HepG2 (cell line): ENCODE measurements around the gene SH3BGRL2. TPM values are rescaled to one million over a fixed set of nuclear protein-coding genes. Genes with fewer than 3 reads are reported as not detected.

Source experiments
- ATAC-seq: fragments of 200-7000 bp; cut with Tn5 transposase; 3 replicates; pipeline ENCODE4 v1.9.1; 2020; ENCODE audit warnings: mild to moderate bottlenecking, moderate library complexity
- BruUV-seq: library from RNA; stranded (reverse); fragments of 400-500 nt; replicated peaks from 2 replicates; lab custom pipeline; 2021; lab: Mats Ljungman, UMichigan
- CTCF ChIA-PET: fragments of 300-600 bp; formaldehyde crosslinking; extraction: SDS; loops from one replicate; lab custom pipeline; 2021; ENCODE audit warnings: low total read pairs, inconsistent platforms, low intra/inter-chr PET ratio; lab: Yijun Ruan, JAX
- POLR2A ChIA-PET: fragments of 350-600 bp; sonication (Branson Sonifier 250); formaldehyde crosslinking; loops from one replicate; lab custom pipeline; 2020; ENCODE audit warnings: antibody characterized with exemption, inconsistent platforms; lab: Yijun Ruan, JAX
- DNase-seq: peaks from one replicate; pipeline ENCODE4 v3.0.0-alpha.2; 2015; ENCODE audit warnings: low spot score
- FAIRE-seq: peaks from 3 replicates; lab custom pipeline; 2011; peaks lifted over from hg19 to GRCh38; lab: Jason Lieb, UNC
- H2AFZ ChIP-seq: one replicate; pipeline ENCODE4 v1.6.1; 2011; ENCODE audit warnings: low read length, inconsistent platforms
- H3K27ac ChIP-seq: fragments of 300-600 bp; 3 replicates; pipeline ENCODE4 v1.8.0; 2011; ENCODE audit warnings: mixed run types, mild to moderate bottlenecking, mixed read lengths, low read length, inconsistent platforms; ENCODE audit not compliant: insufficient read depth; ENCODE audit errors: extremely low read length
- H3K27me3 ChIP-seq, 2 experiments: fragments of 200-600 bp in 1 of 2; 2 replicates in 1 of 2; 3 replicates in 1 of 2; pipeline versions ENCODE4 v1.6.0 to v1.8.0; 2011; ENCODE audit warnings: low read length in 2 of 2, mild to moderate bottlenecking in 2 of 2, moderate library complexity in 2 of 2, inconsistent platforms in 1 of 2; ENCODE audit not compliant: insufficient read depth in 2 of 2, control insufficient read depth in 1 of 2
- H3K36me3 ChIP-seq, 2 experiments: fragments of 200-600 bp in 1 of 2; replicated peaks in 1 of 2; 2 replicates in 1 of 2; 3 replicates in 1 of 2; pipeline versions ENCODE4 v1.5.1 to v1.8.0; 2011; ENCODE audit warnings: low read length in 2 of 2, inconsistent platforms in 1 of 2; ENCODE audit not compliant: insufficient read depth in 2 of 2, control insufficient read depth in 1 of 2
- H3K4me1 ChIP-seq: 2 replicates; pipeline ENCODE4 v1.5.1; 2012; ENCODE audit warnings: low read length, inconsistent platforms; ENCODE audit not compliant: insufficient read depth
- H3K4me2 ChIP-seq: 2 replicates; pipeline ENCODE4 v1.6.0; 2011; ENCODE audit warnings: low read depth, low read length, inconsistent platforms
- H3K4me3 ChIP-seq, 3 experiments: fragments of 200-600 bp in 1 of 3; sonication (generic), shearing (Covaris generic) in 1 of 3; replicated peaks in 1 of 3; 2 replicates each; pipeline ENCODE4 v1.5.1; 2011 to 2016; ENCODE audit warnings: low read length in 3 of 3, inconsistent platforms in 2 of 3, low read depth in 2 of 3, mild to moderate bottlenecking in 2 of 3, control low read depth in 1 of 3, mixed read lengths in 1 of 3; ENCODE audit not compliant: insufficient read depth in 1 of 3
- H3K79me2 ChIP-seq: one replicate; pipeline ENCODE4 v1.6.1; 2011; ENCODE audit warnings: low read length, inconsistent platforms; ENCODE audit not compliant: insufficient read depth
- H3K9ac ChIP-seq: 2 replicates; pipeline ENCODE4 v1.6.0; 2011; ENCODE audit warnings: mild to moderate bottlenecking, low read depth, low read length, inconsistent platforms; ENCODE audit not compliant: insufficient read depth
- H3K9me3 ChIP-seq: 2 replicates; pipeline ENCODE4 v1.5.1; 2012; ENCODE audit warnings: mild to moderate bottlenecking, low read length
- H4K20me1 ChIP-seq: 2 replicates; pipeline ENCODE4 v1.6.0; 2011; ENCODE audit warnings: inconsistent platforms, mild to moderate bottlenecking, low read length, moderate library complexity; ENCODE audit not compliant: insufficient read depth
- AKAP8 ChIP-seq: sonication (generic); formaldehyde crosslinking; IDR thresholded peaks from 2 replicates; pipeline ENCODE4 v1.5.1; 2020; ENCODE audit warnings: mild to moderate bottlenecking, missing genetic modification reagents
- HNF4A ChIP-seq: sonication (generic); formaldehyde crosslinking; IDR thresholded peaks from 2 replicates; pipeline ENCODE4 v1.4.0; 2020; ENCODE audit warnings: missing genetic modification reagents
- HNRNPK ChIP-seq: fragments of 200-400 bp; formaldehyde crosslinking; IDR thresholded peaks from 2 replicates; pipeline ENCODE4 v1.6.1; 2018; ENCODE audit warnings: low read length, low read depth, moderate library complexity, mild to moderate bottlenecking; ENCODE audit not compliant: poor library complexity, severe bottlenecking
- IKZF1 ChIP-seq: fragments of 450-650 bp; IDR thresholded peaks from 2 replicates; pipeline ENCODE4 v1.7.1; 2016
- JUNB ChIP-seq: sonication (generic); formaldehyde crosslinking; IDR thresholded peaks from 2 replicates; pipeline ENCODE4 v1.8.0; 2022; ENCODE audit warnings: missing genetic modification reagents, mild to moderate bottlenecking, borderline replicate concordance
- KLF15 ChIP-seq: sonication (generic); formaldehyde crosslinking; IDR thresholded peaks from 2 replicates; pipeline ENCODE4 v1.8.1; 2023; ENCODE audit warnings: borderline replicate concordance, mild to moderate bottlenecking, inconsistent platforms, missing genetic modification reagents, mixed read lengths
- MTF2 ChIP-seq: sonication (generic); formaldehyde crosslinking; IDR thresholded peaks from 2 replicates; pipeline ENCODE4 v1.5.0; 2020; ENCODE audit warnings: missing genetic modification reagents, borderline replicate concordance
- MYC ChIP-seq: sonication (generic); formaldehyde crosslinking; IDR thresholded peaks from 2 replicates; pipeline ENCODE4 v1.9.0; 2021; ENCODE audit warnings: missing genetic modification reagents, borderline replicate concordance
- NKX3-1 ChIP-seq: sonication (generic); formaldehyde crosslinking; IDR thresholded peaks from 2 replicates; pipeline ENCODE4 v1.5.0; 2020; ENCODE audit warnings: missing genetic modification reagents
- RFXAP ChIP-seq: sonication (generic); formaldehyde crosslinking; IDR thresholded peaks from 2 replicates; pipeline ENCODE4 v1.4.0; 2020; ENCODE audit warnings: missing genetic modification reagents, borderline replicate concordance
- SMAD9 ChIP-seq: sonication (generic); formaldehyde crosslinking; IDR thresholded peaks from 2 replicates; pipeline ENCODE4 v1.5.1; 2020; ENCODE audit warnings: mild to moderate bottlenecking, missing genetic modification reagents
- STAT5B ChIP-seq: sonication (generic); formaldehyde crosslinking; IDR thresholded peaks from 2 replicates; pipeline ENCODE4 v1.4.0; 2020; ENCODE audit warnings: missing genetic modification reagents
- TARDBP ChIP-seq: sonication (generic); formaldehyde crosslinking; IDR thresholded peaks from 2 replicates; pipeline ENCODE4 v1.8.0; 2022; ENCODE audit warnings: mild to moderate bottlenecking, missing genetic modification reagents
- TEAD2 ChIP-seq: sonication (generic); formaldehyde crosslinking; IDR thresholded peaks from 2 replicates; pipeline ENCODE4 v1.9.0; 2021; ENCODE audit warnings: missing genetic modification reagents
- TOPORS ChIP-seq: sonication (generic); formaldehyde crosslinking; IDR thresholded peaks from 2 replicates; pipeline ENCODE4 v1.8.0; 2023; ENCODE audit warnings: mild to moderate bottlenecking, missing genetic modification reagents
- ZFY ChIP-seq: sonication (generic); formaldehyde crosslinking; IDR thresholded peaks from 2 replicates; pipeline ENCODE4 v1.4.0; 2020; ENCODE audit warnings: missing genetic modification reagents
- ZMYM3 ChIP-seq: sonication (generic); formaldehyde crosslinking; IDR thresholded peaks from 2 replicates; pipeline ENCODE4 v1.5.1; 2020; ENCODE audit warnings: mild to moderate bottlenecking, missing genetic modification reagents
- ZNF652 ChIP-seq: IDR thresholded peaks from 2 replicates; pipeline ENCODE4 v1.6.1; 2016; ENCODE audit warnings: low read depth, borderline replicate concordance
- WGBS: methylation state at CpG from one replicate; pipeline ENCODE4 v1.1.6; 2017; ENCODE audit warnings: low lambda C conversion rate; 5-methylcytosine and 5-hydroxymethylcytosine counted together
- in situ Hi-C: cut with HindIII; loops from 2 replicates; pipeline ENCODE4 v1.10.0; 2017; ENCODE audit warnings: low pct_unique_long_range_greater_than_20kb; ENCODE audit not compliant: extremely low pct_ligation_motif_present
- intact Hi-C: fragments of 100-400 bp; cut with micrococcal nuclease; formaldehyde crosslinking; loops from one replicate; pipeline ENCODE4 v1.10.0; 2022; ENCODE audit not compliant: unreplicated experiment
- polyA plus RNA-seq, 8 experiments: library from polyadenylated mRNA; depleted of rRNA in 3 of 8; stranded (reverse) in 7 of 8; unstranded in 1 of 8; fragments of >200 nt; fragmentation: Illumina TruSeq in 4 of 8; extraction: Trizol in 4 of 8; gene quantifications; 2 replicates each; pipeline versions ENCODE4 v1.2.1 to v1.2.3, GENCODE V29; 2011 to 2016; ENCODE audit warnings: low read depth in 4 of 8, missing spikeins in 1 of 8, mixed read lengths in 1 of 8; ENCODE audit not compliant: insufficient read depth in 1 of 8
- total RNA-seq, 5 experiments: library from RNA; depleted of rRNA; stranded (reverse); fragments of >200 nt; fragmentation: Illumina TruSeq; extraction: Trizol; gene quantifications; 2 replicates each; pipeline ENCODE4 v1.2.3, GENCODE V29; 2016; ENCODE audit warnings: low read depth in 1 of 5
- TF ChIP-seq, protein P1 (sequence below): IDR thresholded peaks from 2 replicates; pipeline ENCODE4 v1.6.1; 2018; ENCODE audit warnings: missing genetic modification reagents, mild to moderate bottlenecking, missing compliant biosample characterization

SH3BGRL2 gene
- total and polyA plus RNA-seq, 2 of the 13 experiments (the other 11 are each of a cell fraction or from before 2014, with no cell fraction given) = 10.9 to 28.8 TPM

DNA sequence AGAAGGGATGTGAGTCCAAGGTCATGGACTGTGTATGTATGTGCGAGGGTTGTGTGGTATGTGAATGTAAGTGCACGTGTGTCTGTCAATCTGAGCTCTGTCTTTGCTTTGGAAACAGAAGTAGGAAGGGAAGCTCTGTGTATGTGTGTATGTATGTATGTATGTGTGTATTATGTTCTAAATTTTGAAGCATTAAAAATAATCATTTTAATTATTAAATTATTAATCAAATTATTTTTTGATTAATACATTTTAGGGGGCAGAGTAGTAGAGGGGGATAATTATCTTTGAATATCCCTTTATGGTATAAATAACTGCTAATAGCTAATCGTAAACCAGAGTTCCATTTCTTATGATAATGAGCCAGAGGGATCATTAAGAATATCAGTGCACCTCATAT is 42.8 kb downstream of the SH3BGRL2 start:
- Histone ChIP-seq H3K4me1 (peaks cover 63% of the 10 kb centered on the region), H3K36me3 (peaks cover 0 to 18% of the 10 kb centered on the region in 2 experiments; a peak in 4 of 5 replicates), H3K9ac (no peak overlapping the region), H2AFZ (no peak overlapping the region), H4K20me1 (no peaks in the 10 kb centered on the region), H3K9me3 (no peaks in the 10 kb centered on the region), H3K79me2 (peaks cover 3% of the 10 kb centered on the region), H3K4me3 (no peak overlapping the region), H3K27ac (no peak overlapping the region), H3K4me2 (no peak overlapping the region)
- no TSS peak for BruUV-seq
- ATAC-seq (no peak), FAIRE-seq (no peak)
- CTCF ChIA-PET = no interaction called here
- no peak for TF ChIP-seq ZFY
- TF ChIP-seq MYC (CRISPR knock-in tag) = no peak
- no peak for TF ChIP-seq ZNF652
- no peak for TF ChIP-seq TEAD2 (CRISPR knock-in tag)
- TF ChIP-seq HNF4A = peak; percentile 20; the same call in 1 of the 2 replicates
- TF ChIP-seq NKX3-1 = no peak
- TF ChIP-seq, all 625 proteins: peak for 1
- in situ Hi-C loops (loop anchor here (5.0 kb wide), 1 partner anchor 102 kb away; no protein-coding TSS in a partner anchor), intact Hi-C loops (loop anchor here (2.0 kb wide), 1 partner anchor 67 kb away; no protein-coding TSS in a partner anchor)
- DNase-seq = peak; percentile 22
- POLR2A ChIA-PET = no interaction called here
- 80% methylated on average over 3 of the region's 3 CpGs for WGBS
- H3K27me3 ChIP-seq = no peaks in the 10 kb centered on the region

DNA sequence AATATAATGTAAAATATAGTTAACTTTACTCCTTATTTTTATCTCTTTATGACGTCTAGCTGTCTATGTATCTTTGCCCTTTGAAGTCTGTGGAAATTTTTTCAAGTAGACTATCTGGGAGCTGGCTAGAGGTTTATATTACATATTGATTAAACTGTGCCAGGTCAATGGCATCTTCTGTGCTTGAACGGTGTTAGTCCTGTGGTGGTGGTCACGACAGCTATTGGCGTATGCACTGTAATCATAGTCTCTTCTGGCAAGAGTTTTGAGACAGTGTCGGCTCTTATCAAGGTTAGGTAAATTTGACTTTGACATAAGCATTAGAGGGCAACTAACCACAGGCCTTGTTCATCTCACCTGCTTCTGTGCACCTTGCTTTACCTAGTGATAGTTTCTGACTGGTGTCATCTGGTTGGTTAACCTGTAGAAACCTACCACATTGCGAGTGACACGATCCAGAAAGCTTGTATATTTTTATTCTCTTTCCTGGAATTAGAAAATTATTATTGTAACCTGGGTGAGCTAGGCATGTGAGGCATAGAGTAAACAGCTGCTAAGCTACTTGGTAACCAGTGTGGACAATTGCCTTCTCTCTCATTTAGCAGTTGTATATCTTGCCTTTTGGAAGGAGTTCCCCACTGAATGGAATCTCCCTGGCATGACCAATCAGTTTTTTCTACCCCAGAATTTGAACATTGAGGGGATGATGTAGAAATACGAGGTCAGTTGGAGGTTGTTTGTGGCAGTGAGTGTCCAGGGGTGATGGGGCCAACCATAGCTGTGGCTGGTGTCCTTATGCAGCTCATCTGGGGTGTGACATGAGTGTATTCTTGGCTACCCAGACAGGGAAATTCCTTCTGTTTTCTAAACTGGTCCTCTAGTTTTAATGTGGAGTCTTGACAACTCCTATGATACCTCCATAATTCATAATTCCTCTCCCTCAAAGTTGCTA is 45.9 kb downstream of the SH3BGRL2 start:
- in situ Hi-C loops (no loop called here), intact Hi-C loops (no loop called here)
- peaks cover 0 to 20% of the 10 kb centered on the region in 2 experiments; a peak in 3 of 5 replicates for H3K36me3 ChIP-seq
- H3K9ac ChIP-seq = no peak overlapping the region
- H3K4me1 ChIP-seq = peaks cover 42% of the 10 kb centered on the region
- BruUV-seq = no TSS peak
- no peak overlapping the region for H3K4me3 ChIP-seq
- no peak for ATAC-seq
- H3K27ac ChIP-seq = no peak overlapping the region
- DNase-seq = no peak
- CTCF ChIA-PET = no interaction called here
- WGBS = 71% methylated on average over 8 of the region's 8 CpGs
- no peak for TF ChIP-seq TARDBP (CRISPR knock-in tag)
- TF ChIP-seq, protein P1, sequence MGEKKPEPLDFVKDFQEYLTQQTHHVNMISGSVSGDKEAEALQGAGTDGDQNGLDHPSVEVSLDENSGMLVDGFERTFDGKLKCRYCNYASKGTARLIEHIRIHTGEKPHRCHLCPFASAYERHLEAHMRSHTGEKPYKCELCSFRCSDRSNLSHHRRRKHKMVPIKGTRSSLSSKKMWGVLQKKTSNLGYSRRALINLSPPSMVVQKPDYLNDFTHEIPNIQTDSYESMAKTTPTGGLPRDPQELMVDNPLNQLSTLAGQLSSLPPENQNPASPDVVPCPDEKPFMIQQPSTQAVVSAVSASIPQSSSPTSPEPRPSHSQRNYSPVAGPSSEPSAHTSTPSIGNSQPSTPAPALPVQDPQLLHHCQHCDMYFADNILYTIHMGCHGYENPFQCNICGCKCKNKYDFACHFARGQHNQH (CRISPR knock-in tag) = no peak
- no peak for TF ChIP-seq RFXAP (CRISPR knock-in tag)
- no peak for TF ChIP-seq SMAD9 (CRISPR knock-in tag)
- TF ChIP-seq TOPORS (CRISPR knock-in tag) = no peak
- no peak for TF ChIP-seq IKZF1
- no peak for TF ChIP-seq MTF2 (CRISPR knock-in tag)
- TF ChIP-seq ZMYM3 (CRISPR knock-in tag) = no peak
- TF ChIP-seq STAT5B (CRISPR knock-in tag) = no peak
- TF ChIP-seq KLF15 (CRISPR knock-in tag) = no peak
- no peak for TF ChIP-seq AKAP8
- no peak for TF ChIP-seq HNRNPK
- no peak for TF ChIP-seq JUNB
- no peak for FAIRE-seq
- no peak overlapping the region for H2AFZ ChIP-seq
- H3K27me3 ChIP-seq = no peaks in the 10 kb centered on the region
- peaks cover 8% of the 10 kb centered on the region for H3K79me2 ChIP-seq
- H3K9me3 ChIP-seq = no peaks in the 10 kb centered on the region
- POLR2A ChIA-PET = no interaction called here
- H4K20me1 ChIP-seq = no peaks in the 10 kb centered on the region
- no peak overlapping the region for H3K4me2 ChIP-seq
